IPS-18c (cell line): ENCODE results near the gene TNRC18.
"Not testable (repeated sequence)": the region's sequence is repeated elsewhere in the genome, so short reads cannot be mapped to it uniquely, and the experiment has no call there.

Source experiments
- H3K4me3 ChIP-seq: 2 replicates; pipeline ENCODE4 v1.7.0; 2013; ENCODE audit warnings: low read depth, mild to moderate bottlenecking, low read length, moderate library complexity; ENCODE audit not compliant: insufficient read depth
- H3K9me3 ChIP-seq: one replicate; pipeline ENCODE4 v1.6.1; 2013; ENCODE audit warnings: mild to moderate bottlenecking, low read length, moderate library complexity; ENCODE audit not compliant: control insufficient read depth, insufficient read depth

The TNRC18 gene

DNA sequence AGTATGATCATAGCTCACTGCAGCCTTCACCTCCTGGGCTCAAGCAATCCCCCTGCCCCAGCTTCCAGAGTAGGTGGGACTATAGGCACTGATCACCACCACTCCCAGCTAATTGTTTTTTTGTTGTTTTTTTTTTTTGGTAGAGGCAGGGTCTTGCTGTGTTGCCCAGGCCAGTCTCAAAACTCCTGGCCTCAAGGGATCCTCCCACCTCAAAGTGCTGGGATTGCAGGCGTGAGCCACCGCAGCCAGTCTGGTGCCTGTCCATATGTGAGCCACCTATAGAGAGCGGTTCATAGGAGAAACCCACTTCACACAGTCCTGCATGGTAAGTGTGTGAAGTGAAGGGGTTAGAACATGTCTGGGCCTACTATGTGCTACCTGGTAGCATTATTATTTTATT lies 93.3 kb downstream of the TNRC18 start:
- Histone ChIP-seq H3K4me3 (no peak overlapping the region), H3K9me3 (no peaks in the 10 kb centered on the region)

DNA sequence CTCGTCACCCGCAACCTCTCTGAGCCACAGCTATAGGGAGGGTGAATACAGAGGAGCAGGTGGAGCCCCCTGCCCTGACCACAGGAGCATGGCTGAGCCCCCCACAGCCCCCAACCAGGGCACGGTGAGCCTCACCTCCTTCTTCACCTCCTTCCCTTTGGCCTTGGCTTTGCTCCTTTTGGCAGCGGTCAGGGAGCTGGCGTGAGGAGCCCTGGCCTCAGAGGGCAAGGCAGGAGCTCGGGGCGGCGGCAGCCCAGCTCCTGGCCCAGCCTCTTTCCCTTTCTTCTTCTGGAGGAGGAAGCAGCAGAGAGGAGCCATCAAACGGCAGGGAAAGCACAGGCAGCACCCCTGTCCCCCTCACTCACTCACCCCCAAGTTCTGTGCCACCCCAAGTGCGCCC lies 98.7 kb downstream of the TNRC18 start:
- Histone ChIP-seq H3K4me3 (no peak overlapping the region), H3K9me3 (no peaks in the 10 kb centered on the region)

- not testable (repeated sequence) for H3K4me3 ChIP-seq, H3K9me3 ChIP-seq
Measured at GRCh38 chr7:5323800-5324781, 99.5 kb downstream of the TNRC18 start.

DNA sequence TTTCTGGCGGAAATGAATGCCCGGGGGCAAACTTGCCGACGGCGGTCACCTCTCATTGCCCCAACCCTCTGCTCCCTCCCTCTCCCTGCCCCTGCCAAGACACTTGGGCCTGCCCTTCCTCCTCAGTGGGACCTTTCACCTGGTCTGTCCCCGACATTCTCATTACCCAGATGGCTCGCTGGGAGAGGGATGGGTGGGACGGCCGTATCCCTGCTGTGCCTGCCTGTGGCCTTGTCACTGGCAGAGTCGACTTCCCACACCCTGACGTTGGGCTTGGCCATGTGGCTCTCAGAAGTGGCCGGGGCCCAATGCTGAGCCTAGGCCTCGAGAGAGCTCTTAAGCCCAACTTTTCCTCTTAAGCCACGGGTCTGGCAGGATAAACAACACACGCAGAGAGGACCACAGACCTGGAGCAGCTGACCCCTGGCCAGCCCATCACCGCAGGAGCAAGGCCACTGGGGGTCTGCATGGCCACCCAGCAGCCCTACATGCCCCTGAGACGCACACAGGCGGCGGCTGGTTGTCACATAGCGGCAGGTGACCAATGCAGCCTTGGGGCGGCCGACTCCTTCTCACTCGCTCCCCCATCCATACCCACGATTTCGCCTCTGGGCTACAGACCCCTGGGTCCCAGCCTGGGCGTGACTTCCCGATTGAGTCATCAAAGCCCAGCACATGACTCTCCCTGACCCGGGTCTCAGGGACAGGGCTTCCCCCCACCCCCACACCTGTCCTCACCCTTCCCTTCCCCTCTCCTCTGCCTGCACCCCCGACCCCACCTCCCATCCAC lies 100.8 kb downstream of the TNRC18 start:
- H3K9me3 ChIP-seq: peaks cover 3% of the 10 kb centered on the region
- H3K4me3 ChIP-seq: no peak overlapping the region

DNA sequence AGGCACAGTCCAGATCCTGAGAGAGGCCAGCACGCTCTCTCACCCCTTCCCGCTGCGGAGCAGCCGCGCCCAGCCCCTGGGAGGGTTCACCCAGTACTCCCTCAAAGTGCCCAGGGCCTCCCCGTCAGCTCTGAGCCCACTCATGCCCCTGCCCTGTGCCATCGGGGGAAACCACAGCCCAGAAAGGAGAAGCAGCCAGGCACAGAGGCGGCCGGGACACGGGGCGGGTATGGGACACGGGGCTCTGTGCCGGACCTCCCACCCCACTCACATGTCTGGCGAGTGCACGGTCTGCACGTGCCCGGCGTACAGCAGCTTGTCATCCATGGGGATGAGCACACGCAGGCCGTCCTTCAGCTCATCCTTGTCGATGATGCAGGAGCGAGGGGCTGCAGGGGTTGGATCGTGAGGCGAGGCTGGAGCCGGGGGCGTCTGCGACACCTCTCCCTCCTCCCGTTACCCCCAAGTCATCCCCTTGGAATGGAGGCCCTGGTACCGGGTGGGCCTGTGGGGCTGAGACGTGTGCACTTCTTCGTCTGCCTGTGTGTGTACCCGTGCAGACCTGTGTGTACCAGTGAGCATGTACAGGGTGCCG lies 102.7 kb downstream of the TNRC18 start:
- H3K9me3 ChIP-seq: peaks cover 3% of the 10 kb centered on the region
- no peak overlapping the region for H3K4me3 ChIP-seq

DNA sequence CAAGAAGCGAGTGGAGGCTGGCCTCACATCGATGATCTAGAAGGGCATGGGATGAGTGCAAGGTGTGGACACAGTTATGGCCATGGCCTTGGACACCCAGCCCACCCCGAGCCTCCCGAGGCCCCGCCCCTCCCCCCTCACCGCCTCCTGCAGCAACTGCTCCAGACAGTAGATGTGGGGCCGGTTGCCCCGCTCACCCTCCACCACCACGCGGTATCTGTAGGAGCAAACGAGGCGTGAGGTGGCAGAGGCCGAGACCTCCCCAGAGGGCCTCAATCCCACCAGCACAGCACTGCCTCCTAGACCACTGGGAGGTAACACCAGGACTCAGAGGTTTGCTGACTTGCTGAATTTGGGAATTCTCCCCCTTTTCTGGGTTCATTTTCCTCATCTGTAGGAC lies 103.2 kb downstream of the TNRC18 start:
- H3K9me3 ChIP-seq: peaks cover 3% of the 10 kb centered on the region

GRCh38 chr7:5318613-5319012 lies 105.0 kb downstream of the TNRC18 start:
- not testable (repeated sequence) for H3K4me3 ChIP-seq, H3K9me3 ChIP-seq

More for the DNA sequence above, 103.2 kb downstream of the TNRC18 start:
- no peak overlapping the region for H3K4me3 ChIP-seq

GRCh38 chr7:5315761-5316160 lies 107.9 kb downstream of the TNRC18 start:
- no peak overlapping the region for H3K4me3 ChIP-seq

GRCh38 chr7:5314864-5315263 lies 108.8 kb downstream of the TNRC18 start:
- Histone ChIP-seq H3K4me3 (no peak overlapping the region), H3K9me3 (peaks cover 3% of the 10 kb centered on the region)

More at GRCh38 chr7:5315761-5316160, 107.9 kb downstream of the TNRC18 start:
- peaks cover 3% of the 10 kb centered on the region for H3K9me3 ChIP-seq

DNA sequence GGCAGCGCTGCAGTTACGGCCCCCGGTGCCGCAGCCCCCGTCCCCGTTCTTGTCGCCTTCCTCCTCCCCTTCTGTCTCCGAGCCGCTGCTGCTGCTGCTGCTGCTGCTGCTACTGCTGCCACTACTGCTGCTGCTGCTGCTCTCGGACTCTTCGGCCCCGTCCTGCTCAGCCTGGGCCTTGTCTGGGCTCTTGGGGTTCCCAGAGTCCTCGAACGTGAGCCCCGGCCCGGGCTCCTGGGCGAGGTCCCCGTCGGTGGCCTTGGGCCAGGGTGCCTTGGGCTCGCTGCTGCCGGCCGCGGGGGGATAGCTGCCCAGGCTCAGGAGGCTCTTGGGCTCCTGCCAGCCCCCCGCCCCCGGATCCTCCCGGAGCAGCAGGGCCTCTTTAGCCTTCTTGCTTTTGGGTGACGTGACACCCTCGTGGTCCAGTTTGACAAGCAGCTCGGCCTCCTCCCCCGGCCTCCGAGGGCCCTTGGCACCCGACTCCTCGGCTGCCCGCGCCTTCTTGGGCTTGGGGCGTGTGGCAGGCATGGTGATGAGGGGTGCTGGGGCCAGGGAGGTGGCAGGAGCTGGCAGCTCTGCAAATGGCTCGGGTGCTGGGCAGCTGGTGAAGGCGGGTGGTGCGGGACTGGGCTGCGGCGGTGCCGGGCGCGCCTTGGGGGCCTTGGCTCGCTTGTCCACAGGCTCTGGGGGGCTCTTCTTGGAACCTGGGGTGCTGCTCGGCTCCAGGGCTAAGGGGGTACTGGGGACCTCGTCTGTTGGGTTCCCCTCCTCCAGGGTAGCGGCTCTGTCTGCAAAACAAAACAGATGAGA lies 110.4 kb downstream of the TNRC18 start:
- H3K4me3 ChIP-seq, H3K9me3 ChIP-seq: not testable (repeated sequence)

- H3K4me3 ChIP-seq, H3K9me3 ChIP-seq: not testable (repeated sequence)
Measured at GRCh38 chr7:5312276-5313070, 111.2 kb downstream of the TNRC18 start.

- Histone ChIP-seq H3K4me3 (no peak overlapping the region; the same call in 1 of the 2 replicates), H3K9me3 (no peaks in the 10 kb centered on the region)
Measured at GRCh38 chr7:5310822-5311405, 112.7 kb downstream of the TNRC18 start.

- Histone ChIP-seq H3K9me3 (no peaks in the 10 kb centered on the region), H3K4me3 (no peak overlapping the region)
Measured at GRCh38 chr7:5309146-5309545, 114.5 kb downstream of the TNRC18 start.

DNA sequence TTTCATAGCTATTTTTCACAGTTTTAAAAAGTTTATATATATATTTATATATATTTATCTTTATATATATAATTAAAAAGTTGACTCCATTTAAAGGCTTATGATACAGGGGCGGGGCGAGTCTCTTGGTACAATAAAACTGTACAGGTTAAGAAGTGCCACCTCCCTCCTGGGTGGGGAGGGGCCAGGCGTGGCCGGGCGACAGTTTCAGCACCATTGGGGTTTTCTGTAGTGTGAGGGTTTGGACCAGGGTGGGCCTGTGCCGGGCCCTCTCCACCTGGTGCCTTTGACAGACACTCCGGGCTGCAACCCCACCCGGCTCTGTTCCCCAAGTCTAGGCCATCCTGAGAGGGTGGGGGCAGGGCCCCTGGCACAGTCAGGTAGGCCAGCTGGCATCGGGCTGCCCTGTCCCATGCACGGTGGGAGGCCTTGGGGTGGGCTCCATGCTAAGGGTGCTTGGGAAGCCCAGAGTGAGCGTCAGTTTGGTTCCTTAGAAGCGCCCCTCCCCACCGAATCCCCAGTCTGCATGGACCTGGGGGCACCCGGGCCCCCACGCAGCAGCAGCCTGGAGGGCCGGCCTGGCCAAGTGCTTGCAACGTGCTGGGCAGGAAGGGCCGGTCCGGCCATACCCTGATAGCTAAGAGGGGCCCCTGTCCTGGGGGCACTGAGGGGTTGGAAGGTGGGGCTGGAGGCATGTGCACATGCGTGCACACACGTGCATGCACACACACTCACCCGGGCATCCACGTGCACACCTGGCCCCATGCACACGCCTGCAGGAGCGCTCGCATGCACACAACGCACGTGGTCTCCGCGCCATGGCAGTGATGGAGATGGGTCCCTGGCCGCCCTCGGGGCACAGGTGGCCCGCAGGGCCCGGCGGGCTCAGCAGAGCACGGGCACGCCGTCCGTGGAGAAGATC lies 116.2 kb downstream of the TNRC18 start:
- not testable (repeated sequence) for H3K4me3 ChIP-seq, H3K9me3 ChIP-seq

GRCh38 chr7:5305050-5305449 lies 118.6 kb downstream of the TNRC18 start:
- H3K4me3 ChIP-seq, H3K9me3 ChIP-seq: not testable (repeated sequence)
